CD14-positive monocyte (primary cell): ENCODE results near the gene DAPK1. TPM values are rescaled to one million over a fixed set of nuclear protein-coding genes. Genes with fewer than 3 reads are reported as not detected.
A peak's percentile ranks its signal among the peaks of the same experiment; 100 is the strongest.

Experiments used
- DNase-seq, 3 donors: peaks; one replicate each; pipeline ENCODE4 v3.0.0-alpha.2; 2011 to 2022
- H2AFZ ChIP-seq: 2 replicates; pipeline ENCODE4 v1.6.0; 2012; ENCODE audit warnings: mild to moderate bottlenecking, low read depth, low read length, inconsistent platforms; ENCODE audit not compliant: insufficient read depth, poor library complexity, severe bottlenecking
- H3K27ac ChIP-seq, 2 donors: 1 replicate in 1 of 2; 2 replicates in 1 of 2; pipeline ENCODE4 v1.5.1; 2012 to 2013; ENCODE audit warnings: low read length in 2 of 2, control low read depth in 1 of 2, inconsistent platforms in 1 of 2, low read depth in 1 of 2, mild to moderate bottlenecking in 1 of 2
- H3K27me3 ChIP-seq, 2 donors: one replicate each; pipeline versions ENCODE4 v1.6.0 to v1.6.1; 2011 to 2013; ENCODE audit warnings: low read length in 2 of 2; ENCODE audit not compliant: control insufficient read depth in 2 of 2, insufficient read depth in 2 of 2
- H3K36me3 ChIP-seq, 2 donors: replicated peaks in 1 of 2; 1 replicate in 1 of 2; 2 replicates in 1 of 2; pipeline versions ENCODE4 v1.5.1 to v1.6.1; 2012 to 2013; ENCODE audit warnings: low read length in 2 of 2, control low read depth in 1 of 2, inconsistent platforms in 1 of 2, mild to moderate bottlenecking in 1 of 2; ENCODE audit not compliant: insufficient read depth in 2 of 2, control insufficient read depth in 1 of 2
- H3K4me1 ChIP-seq, 2 donors: 1 replicate in 1 of 2; 2 replicates in 1 of 2; pipeline versions ENCODE4 v1.5.1 to v1.6.1; 2012 to 2013; ENCODE audit warnings: low read length in 2 of 2, control low read depth in 1 of 2, inconsistent platforms in 1 of 2, mild to moderate bottlenecking in 1 of 2, moderate library complexity in 1 of 2; ENCODE audit not compliant: insufficient read depth in 2 of 2, control insufficient read depth in 1 of 2
- H3K4me2 ChIP-seq: replicated peaks from 2 replicates; pipeline ENCODE3; 2012; ENCODE audit warnings: low read length, moderate library complexity, mild to moderate bottlenecking; ENCODE audit not compliant: poor library complexity, severe bottlenecking; ENCODE audit errors: extremely low read depth
- H3K4me3 ChIP-seq, 3 experiments: fragments of 200-600 bp in 1 of 3; sonication (generic) in 1 of 3; replicated peaks in 1 of 3; 1 replicate in 2 of 3; 2 replicates in 1 of 3; pipeline ENCODE4 v1.5.1; 2011 to 2013; ENCODE audit warnings: low read length in 3 of 3, mild to moderate bottlenecking in 3 of 3, control low read depth in 2 of 3, low read depth in 2 of 3, inconsistent platforms in 1 of 3, moderate library complexity in 1 of 3
- H3K79me2 ChIP-seq: 2 replicates; pipeline ENCODE4 v1.6.0; 2012; ENCODE audit warnings: mild to moderate bottlenecking, control low read depth, inconsistent platforms, low read length, moderate library complexity; ENCODE audit not compliant: insufficient read depth
- H3K9ac ChIP-seq: 2 replicates; pipeline ENCODE4 v1.6.0; 2017; ENCODE audit warnings: low read length, mild to moderate bottlenecking; ENCODE audit not compliant: insufficient read depth, poor library complexity, severe bottlenecking
- H3K9me3 ChIP-seq, 2 donors: replicated peaks in 1 of 2; 1 replicate in 1 of 2; 2 replicates in 1 of 2; pipeline versions ENCODE4 v1.5.1 to v1.6.1; 2012 to 2013; ENCODE audit warnings: low read length in 2 of 2, control low read depth in 1 of 2; ENCODE audit not compliant: control insufficient read depth in 1 of 2, insufficient read depth in 1 of 2
- H4K20me1 ChIP-seq: 2 replicates; pipeline ENCODE4 v1.6.0; 2012; ENCODE audit warnings: mild to moderate bottlenecking, low read length, control low read depth, moderate library complexity; ENCODE audit not compliant: insufficient read depth
- H3K27ac Mint-ChIP-seq, 7 donors: one replicate each; pipeline ENCODE4 v1.8.0; 2020; ENCODE audit warnings: mild to moderate bottlenecking in 7 of 7, mixed read lengths in 7 of 7, moderate library complexity in 6 of 7, inconsistent platforms in 2 of 7
- H3K27me3 Mint-ChIP-seq, 3 donors: one replicate each; pipeline ENCODE4 v1.8.0; 2021 to 2022; ENCODE audit warnings: low read depth in 3 of 3, mild to moderate bottlenecking in 3 of 3, mixed read lengths in 3 of 3, moderate library complexity in 3 of 3, inconsistent platforms in 1 of 3
- H3K36me3 Mint-ChIP-seq, 2 donors: one replicate each; pipeline ENCODE4 v1.8.0; 2020; ENCODE audit warnings: mixed read lengths in 2 of 2, inconsistent platforms in 1 of 2, mild to moderate bottlenecking in 1 of 2
- H3K4me1 Mint-ChIP-seq: one replicate; pipeline ENCODE4 v1.8.0; 2020; ENCODE audit warnings: mild to moderate bottlenecking, mixed read lengths
- H3K4me3 Mint-ChIP-seq, 2 donors: one replicate each; pipeline ENCODE4 v1.8.0; 2020; ENCODE audit warnings: mild to moderate bottlenecking in 2 of 2, mixed read lengths in 2 of 2, moderate library complexity in 1 of 2
- H3K9me3 Mint-ChIP-seq, 7 donors: one replicate each; pipeline ENCODE4 v1.8.0; 2020 to 2022; ENCODE audit warnings: mixed read lengths in 7 of 7, mild to moderate bottlenecking in 6 of 7, moderate library complexity in 6 of 7, inconsistent platforms in 2 of 7
- CTCF ChIP-seq: fragments of 200-600 bp; IDR thresholded peaks from one replicate; pipeline ENCODE4 v1.8.0; 2022; ENCODE audit warnings: antibody characterized with exemption, mild to moderate bottlenecking
- WGBS: methylation state at CpG from one replicate; pipeline ENCODE4 v1.1.5; 2013; ENCODE audit warnings: missing lambda C conversion rate; ENCODE audit not compliant: insufficient coverage; 5-methylcytosine and 5-hydroxymethylcytosine counted together
- intact Hi-C, 2 donors: fragments of 100-400 bp; cut with micrococcal nuclease; formaldehyde crosslinking; loops; one replicate each; pipeline versions ENCODE4 v1.15.0 to v1.15.1; 2023
- polyA plus RNA-seq, 3 donors: library from polyadenylated mRNA; depleted of rRNA in 1 of 3; unstranded in 2 of 3; stranded (reverse) in 1 of 3; fragments of 300-500 nt in 2 of 3; fragments of >200 nt in 1 of 3; fragmentation: Illumina TruSeq in 2 of 3; gene quantifications; 1 replicate in 2 of 3; 2 replicates in 1 of 3; pipeline ENCODE4 v1.2.3, GENCODE V29; 2012 to 2021

Gene DAPK1
- polyA plus RNA-seq, 3 donors = 24.1 to 102 (median 44.4) TPM

GRCh38 chr9:87494970-87495471 lies 2.6 kb upstream of the DAPK1 start:
- H3K4me1 ChIP-seq = peaks cover 39 to 59% of the 10 kb centered on the region in 2 donors
- H3K4me2 ChIP-seq = no peak overlapping the region
- Mint-ChIP-seq H3K4me3 (no peak overlapping the region), H3K27me3 (peaks cover 6 to 8% (median 6%) of the 10 kb centered on the region in 3 donors), H3K36me3 (peaks cover 7 to 13% of the 10 kb centered on the region in 2 donors), H3K27ac (peak overlapping the region in 6 of 7 donors; percentile 1 to 83 (median 61)), H3K4me1 (peaks cover 62% of the 10 kb centered on the region), H3K9me3 (no peaks in the 10 kb centered on the region)
- peaks cover 4% of the 10 kb centered on the region for H4K20me1 ChIP-seq
- no peaks in the 10 kb centered on the region for H3K27me3 ChIP-seq
- intact Hi-C loops = loop anchor here in 1 of 2 donors (5.0 to 10.0 kb wide), 4 partner anchors 88 to 220 kb away; no protein-coding TSS in a partner anchor
- no peak for TF ChIP-seq CTCF
- H2AFZ ChIP-seq = no peak overlapping the region
- WGBS = 0% methylated on average over 1 of the region's 2 CpGs
- no peaks in the 10 kb centered on the region for H3K36me3 ChIP-seq
- no peak overlapping the region for H3K27ac ChIP-seq
- no peaks in the 10 kb centered on the region for H3K9me3 ChIP-seq
- H3K79me2 ChIP-seq = peaks cover 22% of the 10 kb centered on the region
- peak in 2 of 3 donors; percentile 43 to 53 for DNase-seq
- H3K4me3 ChIP-seq = no peak overlapping the region
- no peak overlapping the region for H3K9ac ChIP-seq

- Histone ChIP-seq H3K4me1 (peaks cover 54 to 71% of the 10 kb centered on the region in 2 donors), H3K9me3 (no peaks in the 10 kb centered on the region), H3K79me2 (peaks cover 44% of the 10 kb centered on the region), H3K27ac (peak overlapping the region in 1 of 2 donors; percentile 90), H3K36me3 (no peaks in the 10 kb centered on the region), H3K4me3 (peak overlapping the region; percentile 73 to 91 (median 84)), H2AFZ (peak overlapping the region; percentile 84), H3K9ac (peak overlapping the region; percentile 92), H3K27me3 (no peaks in the 10 kb centered on the region), H3K4me2 (peak overlapping the region; percentile 81), H4K20me1 (peaks cover 14% of the 10 kb centered on the region)
- H3K36me3 Mint-ChIP-seq = peaks cover 18 to 24% of the 10 kb centered on the region in 2 donors
- intact Hi-C loops = loop anchor here in 1 of 2 donors (2.0 to 10.0 kb wide), 5 partner anchors 14 to 218 kb away; no protein-coding TSS in a partner anchor
- H3K27ac Mint-ChIP-seq = peak overlapping the region in 6 of 7 donors; percentile 45 to 93 (median 78)
- H3K9me3 Mint-ChIP-seq = no peaks in the 10 kb centered on the region
- 11% methylated on average over 10 of the region's 15 CpGs for WGBS
- TF ChIP-seq CTCF = no peak
- peaks cover 5 to 6% (median 6%) of the 10 kb centered on the region in 3 donors for H3K27me3 Mint-ChIP-seq
- DNase-seq = no peak
- peaks cover 71% of the 10 kb centered on the region for H3K4me1 Mint-ChIP-seq
- peak overlapping the region; percentile 97 to 100 for H3K4me3 Mint-ChIP-seq
These were observed 525 bp upstream of the DAPK1 start for GRCh38 chr9:87497080-87497603.
